Measurements from ENCODE around the gene GALNT10.

Gene GALNT10

GRCh38 chr5:154396128-154396527 lies 205.6 kb downstream of the GALNT10 start:
- TF ChIP-seq CTCF (IDR thresholded peaks at IDR 0.05; ENCODE audit: extremely low read depth, insufficient read depth, missing control alignments) = no peak
- in situ Hi-C loops (cut with MboI; ENCODE audit: low pct_unique_long_range_greater_than_20kb, low sequenced_read_pairs, unreplicated experiment) = loop anchor here (10.0 kb wide), 1 partner anchor 191 kb away; no protein-coding TSS in a partner anchor
- DNase-seq (ENCODE audit: low spot score) = no peak

DNA sequence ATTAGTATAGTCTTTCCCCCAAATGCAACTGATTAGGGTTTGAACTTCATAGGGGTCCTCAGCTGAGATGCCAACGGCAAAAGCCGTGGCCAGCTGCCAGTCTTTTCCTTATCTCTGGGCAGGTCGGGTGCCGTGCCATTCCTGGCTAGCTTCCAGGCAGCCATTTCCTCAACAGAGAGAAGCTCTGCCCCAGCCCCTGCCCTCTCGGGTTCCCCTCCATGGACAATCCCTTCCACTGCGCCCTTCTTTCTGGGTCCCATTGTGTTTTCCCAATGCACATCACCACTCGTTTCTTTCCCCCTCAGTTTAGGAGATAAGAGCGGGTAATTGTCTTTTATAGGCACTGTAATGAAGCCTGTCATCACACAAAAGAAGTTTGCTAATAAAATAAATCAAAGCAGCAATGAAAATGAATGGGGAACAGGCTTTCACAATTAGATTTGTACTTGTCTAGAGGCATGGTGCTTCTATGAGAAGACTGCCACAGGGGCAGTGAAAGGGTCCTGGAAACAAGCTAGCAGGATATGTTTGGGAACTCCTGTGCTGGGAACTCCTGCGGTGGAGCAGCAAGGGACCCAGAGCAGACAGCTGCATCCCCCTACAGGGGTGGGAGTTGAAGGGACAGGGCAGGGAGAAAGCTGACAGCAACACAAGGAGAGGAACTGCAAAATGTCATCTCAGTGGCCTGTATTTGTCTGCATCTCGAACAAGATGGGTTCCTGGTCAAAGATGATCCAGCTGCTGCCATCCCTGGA lies 207.3 kb downstream of the GALNT10 start:
- DNase-seq (ENCODE audit: low spot score) = no peak
- no peak for TF ChIP-seq CTCF (IDR thresholded peaks at IDR 0.05; ENCODE audit: extremely low read depth, insufficient read depth, missing control alignments)
- in situ Hi-C loops (cut with MboI; ENCODE audit: low pct_unique_long_range_greater_than_20kb, low sequenced_read_pairs, unreplicated experiment) = loop anchor here (10.0 kb wide), 1 partner anchor 193 kb away; no protein-coding TSS in a partner anchor

GRCh38 chr5:154400678-154401077 lies 210.1 kb downstream of the GALNT10 start:
- in situ Hi-C loops (cut with MboI; ENCODE audit: low pct_unique_long_range_greater_than_20kb, low sequenced_read_pairs, unreplicated experiment) = no loop called here
- DNase-seq (ENCODE audit: low spot score) = no peak
- TF ChIP-seq CTCF (IDR thresholded peaks at IDR 0.05; ENCODE audit: extremely low read depth, insufficient read depth, missing control alignments) = no peak

DNA sequence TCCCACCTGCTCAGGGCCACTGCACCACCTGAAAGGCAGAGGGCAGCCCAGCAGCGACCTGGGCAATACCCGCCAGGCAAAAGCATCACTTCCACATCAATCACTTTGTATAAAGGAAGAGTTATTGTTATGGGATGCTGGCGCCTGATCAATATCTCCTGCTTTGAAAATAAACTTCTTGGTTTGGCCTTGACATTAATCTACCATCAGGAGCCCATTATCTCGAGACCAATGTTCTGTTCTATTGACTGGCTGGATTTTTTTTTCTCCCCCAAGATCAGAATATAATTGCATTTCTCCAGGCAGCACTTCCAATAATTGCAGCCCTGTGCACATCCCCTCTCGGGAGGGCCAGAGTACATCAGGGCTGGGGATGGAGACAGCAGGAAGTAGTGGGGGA lies 210.8 kb downstream of the GALNT10 start:
- DNase-seq (ENCODE audit: low spot score) = no peak
- no peak for TF ChIP-seq CTCF (IDR thresholded peaks at IDR 0.05; ENCODE audit: extremely low read depth, insufficient read depth, missing control alignments)
- in situ Hi-C loops (cut with MboI; ENCODE audit: low pct_unique_long_range_greater_than_20kb, low sequenced_read_pairs, unreplicated experiment) = no loop called here

DNA sequence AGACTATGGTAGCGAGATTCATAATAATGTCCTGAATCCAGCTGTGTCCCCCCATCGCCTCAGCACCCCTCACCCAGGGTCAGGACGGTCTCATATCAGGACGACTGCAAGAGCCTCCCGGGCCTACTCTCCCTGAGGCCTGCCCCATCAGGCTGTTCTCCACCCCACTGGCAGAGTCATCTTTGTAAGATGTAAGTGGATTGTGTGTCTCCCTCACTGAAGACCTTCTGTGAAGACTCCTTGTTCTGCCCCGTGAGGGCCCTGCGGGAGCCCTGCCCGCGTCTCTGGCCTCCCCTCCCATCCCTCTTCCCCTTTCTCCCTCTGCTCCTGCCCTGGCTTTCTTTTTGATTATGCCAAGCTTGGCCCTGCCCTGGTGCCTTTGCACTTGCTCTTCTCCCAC lies 211.4 kb downstream of the GALNT10 start:
- in situ Hi-C loops (cut with MboI; ENCODE audit: low pct_unique_long_range_greater_than_20kb, low sequenced_read_pairs, unreplicated experiment) = no loop called here
- DNase-seq (ENCODE audit: low spot score) = no peak
- TF ChIP-seq CTCF (IDR thresholded peaks at IDR 0.05; ENCODE audit: extremely low read depth, insufficient read depth, missing control alignments) = no peak

- in situ Hi-C loops (cut with MboI; ENCODE audit: low pct_unique_long_range_greater_than_20kb, low sequenced_read_pairs, unreplicated experiment) = no loop called here
- DNase-seq (ENCODE audit: low spot score) = no peak
- TF ChIP-seq CTCF (IDR thresholded peaks at IDR 0.05; ENCODE audit: extremely low read depth, insufficient read depth, missing control alignments) = no peak
Observed at GRCh38 chr5:154402611-154403010, 212.1 kb downstream of the GALNT10 start.

Measured in GM13977 (cell line).